TTC549 (cell line): ENCODE results near the gene SPP1.

ENCODE experiments used
- FAIRE-seq: peaks from 2 replicates; lab custom pipeline; 2012; peaks lifted over from hg19 to GRCh38; lab: Jason Lieb, UNC

SPP1 gene

DNA sequence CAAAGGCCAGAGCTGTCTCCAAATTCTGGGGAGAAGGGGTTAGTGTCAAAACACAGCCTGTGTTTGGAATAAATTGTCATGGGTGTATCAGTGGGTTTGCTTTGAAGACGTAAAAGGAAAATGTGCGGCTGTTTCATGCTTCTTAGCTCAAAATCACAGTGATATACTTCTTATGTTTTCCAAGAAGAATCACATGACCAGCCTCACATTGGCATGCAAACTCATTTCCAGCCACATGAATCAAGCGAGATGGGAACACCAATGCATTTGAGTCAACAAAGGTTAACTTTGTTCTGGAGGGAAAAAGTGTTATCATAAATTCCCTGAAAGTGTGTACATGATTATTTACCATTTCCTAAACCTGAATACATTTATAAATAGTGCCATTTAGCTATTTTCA is 19.0 kb upstream of the SPP1 start:
- FAIRE-seq: no peak

GRCh38 chr4:87957061-87957460 is 18.5 kb upstream of the SPP1 start:
- no peak for FAIRE-seq

- FAIRE-seq: no peak
Measured at GRCh38 chr4:87961993-87962392, 13.5 kb upstream of the SPP1 start.

GRCh38 chr4:87962398-87963146 is 12.9 kb upstream of the SPP1 start:
- no peak for FAIRE-seq

- FAIRE-seq: no peak
Measured at GRCh38 chr4:87965501-87965975, 10.0 kb upstream of the SPP1 start.

- no peak for FAIRE-seq
Measured at GRCh38 chr4:87966095-87966496, 9.4 kb upstream of the SPP1 start.

DNA sequence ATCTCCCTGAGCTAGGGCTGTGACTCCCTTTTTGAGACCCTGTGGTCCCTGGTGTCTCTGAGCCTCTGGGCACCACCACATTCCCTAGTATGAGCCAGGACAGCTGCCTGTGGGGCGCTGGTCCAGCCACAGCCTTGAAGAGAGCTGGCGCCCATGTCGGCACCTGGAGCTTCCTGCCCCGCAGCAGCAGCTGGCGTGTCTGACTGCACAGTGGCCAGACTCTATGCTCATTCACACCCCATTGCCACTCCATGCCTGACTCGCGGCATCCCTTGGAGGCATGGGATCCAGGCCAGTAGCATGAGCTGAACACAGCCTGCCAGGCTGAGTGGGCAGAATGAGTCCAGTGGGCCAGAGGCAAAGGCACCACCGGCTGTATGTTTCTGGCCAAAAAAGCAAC is 8.3 kb upstream of the SPP1 start:
- no peak for FAIRE-seq

GRCh38 chr4:87970121-87970520 is 5.4 kb upstream of the SPP1 start:
- no peak for FAIRE-seq

DNA sequence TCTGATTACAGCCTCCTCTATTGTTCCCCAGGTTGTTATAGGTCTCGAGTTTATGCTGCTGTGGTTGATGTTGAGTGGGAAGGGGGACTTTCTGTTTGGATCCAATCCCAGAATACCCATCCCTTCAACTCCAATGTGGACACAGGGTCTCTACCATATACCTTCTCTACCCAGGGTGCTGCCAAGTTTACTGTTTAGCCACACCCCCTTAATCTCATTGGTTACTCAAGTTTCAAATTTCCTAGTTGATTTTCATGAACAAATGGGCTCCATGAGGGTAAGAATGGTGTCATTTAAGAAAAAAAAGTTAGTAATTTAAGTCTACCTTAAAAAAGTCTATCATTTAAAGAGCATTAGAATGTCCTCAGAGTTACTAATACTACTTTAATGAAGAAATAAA is 3.6 kb upstream of the SPP1 start:
- no peak for FAIRE-seq

- peak; percentile 36 for FAIRE-seq
Measured at GRCh38 chr4:87973283-87974169, 2.0 kb upstream of the SPP1 start.

- no peak for FAIRE-seq
Measured at GRCh38 chr4:87974856-87975462, 555 bp upstream of the SPP1 start.

DNA sequence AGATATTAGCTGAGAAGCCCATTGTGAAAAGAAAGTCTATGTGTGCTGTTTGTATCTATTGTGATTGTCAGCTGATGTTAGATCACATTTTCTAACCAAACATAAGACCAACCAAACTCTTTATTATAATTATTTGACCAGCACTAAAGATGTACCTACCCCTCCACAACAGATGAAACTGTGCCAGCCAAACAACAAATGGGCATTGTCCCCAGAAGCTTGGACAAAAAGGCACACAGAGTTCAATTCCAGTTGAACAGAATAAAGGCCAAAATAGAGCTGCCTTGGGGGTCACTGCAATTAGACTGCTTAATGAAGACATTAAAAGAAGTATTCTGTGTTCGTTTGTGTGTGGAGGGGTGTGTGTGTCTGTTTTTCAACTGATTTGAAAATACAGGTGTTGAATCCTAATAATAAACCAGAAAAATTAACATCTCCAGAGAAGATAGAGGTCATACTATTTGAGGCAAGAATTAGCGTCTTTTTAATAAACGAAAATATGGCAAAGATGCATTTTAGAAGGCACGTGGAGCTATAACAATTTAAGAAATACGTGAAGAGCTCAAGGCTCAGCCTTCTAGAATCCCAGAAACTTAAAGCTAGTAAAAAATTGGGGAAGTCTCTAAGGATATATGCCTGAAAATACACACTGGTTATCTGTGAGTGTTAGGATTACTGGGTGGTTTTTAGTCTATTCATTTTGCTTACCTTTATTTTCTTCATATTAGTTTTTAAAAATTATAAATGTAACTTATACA is 2.2 kb downstream of the SPP1 start:
- no peak for FAIRE-seq

DNA sequence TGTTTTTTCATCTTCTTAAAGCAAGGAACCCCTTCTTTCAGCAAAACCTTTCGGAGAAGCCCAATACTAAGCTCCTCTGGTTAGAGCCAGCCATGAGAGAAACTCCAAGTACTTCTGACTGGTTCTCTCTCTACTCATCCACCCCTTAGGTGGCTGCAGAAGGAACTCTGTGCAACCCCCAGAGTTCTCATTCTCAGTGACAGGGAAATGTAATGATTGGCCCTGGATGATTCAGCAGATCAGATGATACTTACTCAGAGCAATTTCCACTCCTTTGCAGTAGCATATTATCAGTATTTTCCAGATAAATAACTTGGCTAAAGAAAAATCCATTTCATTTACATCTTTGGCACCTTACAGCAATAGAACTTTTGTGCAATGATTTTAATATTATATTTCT is 3.2 kb downstream of the SPP1 start:
- no peak for FAIRE-seq

DNA sequence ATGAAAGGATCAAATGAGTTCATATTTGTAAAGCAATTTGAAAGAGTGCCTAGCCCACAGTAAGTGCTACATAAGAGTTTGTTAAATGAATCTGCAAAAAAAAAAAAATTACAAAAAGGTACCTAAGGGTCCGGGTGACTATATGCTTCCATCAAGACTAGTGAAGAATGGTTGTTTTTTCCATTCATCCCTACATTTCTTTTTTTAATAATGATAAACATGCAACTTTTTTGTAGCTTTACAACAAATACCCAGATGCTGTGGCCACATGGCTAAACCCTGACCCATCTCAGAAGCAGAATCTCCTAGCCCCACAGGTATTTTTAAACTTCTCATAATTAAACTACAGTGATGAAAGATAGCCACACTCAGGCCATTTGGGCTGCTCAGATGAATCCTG is 4.3 kb downstream of the SPP1 start:
- FAIRE-seq: no peak

DNA sequence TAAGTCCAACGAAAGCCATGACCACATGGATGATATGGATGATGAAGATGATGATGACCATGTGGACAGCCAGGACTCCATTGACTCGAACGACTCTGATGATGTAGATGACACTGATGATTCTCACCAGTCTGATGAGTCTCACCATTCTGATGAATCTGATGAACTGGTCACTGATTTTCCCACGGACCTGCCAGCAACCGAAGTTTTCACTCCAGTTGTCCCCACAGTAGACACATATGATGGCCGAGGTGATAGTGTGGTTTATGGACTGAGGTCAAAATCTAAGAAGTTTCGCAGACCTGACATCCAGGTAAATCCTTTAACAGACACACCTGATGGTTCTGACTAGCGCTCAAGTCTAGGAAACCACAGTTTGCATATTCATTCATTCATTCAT is 6.0 kb downstream of the SPP1 start:
- FAIRE-seq: no peak

GRCh38 chr4:87982036-87982435 is 6.5 kb downstream of the SPP1 start:
- no peak for FAIRE-seq

DNA sequence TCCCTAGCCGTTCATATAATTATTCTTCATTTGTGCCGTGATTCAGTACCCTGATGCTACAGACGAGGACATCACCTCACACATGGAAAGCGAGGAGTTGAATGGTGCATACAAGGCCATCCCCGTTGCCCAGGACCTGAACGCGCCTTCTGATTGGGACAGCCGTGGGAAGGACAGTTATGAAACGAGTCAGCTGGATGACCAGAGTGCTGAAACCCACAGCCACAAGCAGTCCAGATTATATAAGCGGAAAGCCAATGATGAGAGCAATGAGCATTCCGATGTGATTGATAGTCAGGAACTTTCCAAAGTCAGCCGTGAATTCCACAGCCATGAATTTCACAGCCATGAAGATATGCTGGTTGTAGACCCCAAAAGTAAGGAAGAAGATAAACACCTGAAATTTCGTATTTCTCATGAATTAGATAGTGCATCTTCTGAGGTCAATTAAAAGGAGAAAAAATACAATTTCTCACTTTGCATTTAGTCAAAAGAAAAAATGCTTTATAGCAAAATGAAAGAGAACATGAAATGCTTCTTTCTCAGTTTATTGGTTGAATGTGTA is 7.0 kb downstream of the SPP1 start:
- no peak for FAIRE-seq

GRCh38 chr4:87983996-87984395 is 8.5 kb downstream of the SPP1 start:
- no peak for FAIRE-seq

- FAIRE-seq: no peak
Measured at GRCh38 chr4:87985097-87985886, 9.8 kb downstream of the SPP1 start.

DNA sequence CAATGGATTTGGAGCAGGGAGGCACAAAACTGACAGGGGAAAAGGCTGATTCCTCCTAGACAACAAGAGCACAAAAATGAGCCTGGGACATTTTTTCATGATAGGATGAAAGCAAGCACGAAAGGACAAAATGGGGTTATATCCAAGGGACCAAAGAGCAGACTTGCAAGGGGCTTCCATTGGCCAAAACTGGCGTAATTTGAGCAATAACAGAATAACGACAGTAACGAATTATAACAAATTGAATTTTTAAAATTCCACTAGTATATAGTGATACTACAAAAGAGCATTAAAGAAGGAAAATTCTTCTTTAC is 10.3 kb downstream of the SPP1 start:
- FAIRE-seq: no peak

DNA sequence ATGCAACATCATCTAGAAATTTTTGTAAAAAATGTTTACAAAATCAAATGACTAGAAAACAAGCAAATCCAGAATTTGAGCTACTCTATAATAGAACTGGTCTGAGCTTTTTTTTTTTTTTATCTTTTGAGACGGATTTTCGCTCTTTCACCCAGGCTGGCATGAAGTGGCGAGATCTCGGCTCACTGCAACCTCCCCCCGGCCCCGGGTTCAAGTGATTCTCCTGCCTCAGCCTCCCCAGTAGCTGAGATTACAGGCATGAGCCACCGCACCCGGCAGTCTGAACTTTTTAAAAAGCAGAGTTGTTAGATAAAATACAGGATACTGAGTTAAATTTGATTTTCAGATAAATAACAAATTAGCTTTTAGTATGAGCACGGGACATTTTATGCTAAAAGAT is 11.0 kb downstream of the SPP1 start:
- FAIRE-seq: no peak
